Nephron (organoid): ENCODE results near the gene OTUD1.
A peak's percentile ranks its signal among the peaks of the same experiment; 100 is the strongest.
"Not testable (repeated sequence)": the region's sequence is repeated elsewhere in the genome, so short reads cannot be mapped to it uniquely, and the experiment has no call there.

Experiments
- H3K27ac Mint-ChIP-seq, 3 experiments: 2 replicates each; pipeline ENCODE4 v1.8.0; 2020; ENCODE audit warnings: mixed read lengths in 3 of 3, mild to moderate bottlenecking in 2 of 3, moderate library complexity in 1 of 3
- H3K27me3 Mint-ChIP-seq: 2 replicates; pipeline ENCODE4 v1.8.0; 2021; ENCODE audit warnings: low read depth, mild to moderate bottlenecking, moderate library complexity, mixed read lengths
- H3K36me3 Mint-ChIP-seq: 2 replicates; pipeline ENCODE4 v1.8.0; 2020; ENCODE audit warnings: low read depth, mixed read lengths
- H3K4me1 Mint-ChIP-seq: 2 replicates; pipeline ENCODE4 v1.8.0; 2020; ENCODE audit warnings: mixed read lengths
- H3K4me3 Mint-ChIP-seq, 3 experiments: 2 replicates each; pipeline ENCODE4 v1.8.0; 2020; ENCODE audit warnings: mild to moderate bottlenecking in 3 of 3, mixed read lengths in 3 of 3, moderate library complexity in 2 of 3
- H3K9me3 Mint-ChIP-seq: 2 replicates; pipeline ENCODE4 v1.8.0; 2020; ENCODE audit warnings: mixed read lengths
- CTCF ChIP-seq, 3 experiments: fragments of 200-600 bp; sonication (generic); IDR thresholded peaks; one replicate each; pipeline ENCODE4 v1.5.0; 2021; ENCODE audit warnings: antibody characterized with exemption in 3 of 3; ENCODE audit not compliant: unreplicated experiment in 3 of 3

The OTUD1 gene

GRCh38 chr10:23438547-23439451, at the start of gene OTUD1:
TSS of gene OTUD1 (plus strand) at chr10:23439075. CDS start at chr10:23439458, 383 bp downstream.
- H3K4me1 Mint-ChIP-seq = peaks cover 28% of the 10 kb centered on the region
- no peaks in the 10 kb centered on the region for H3K9me3 Mint-ChIP-seq
- H3K27ac Mint-ChIP-seq = peak within 1 kb of the TSS; percentile 77 to 91 (median 85)
- H3K27me3 Mint-ChIP-seq = no peaks in the 10 kb centered on the region
- peak in 1 of 3 experiments; percentile 25 for TF ChIP-seq CTCF (IDR thresholded peaks at IDR 0.05; ENCODE audit: unreplicated experiment in 3 of 3)
- H3K36me3 Mint-ChIP-seq = peaks cover 9% of the 10 kb centered on the region
- peak within 1 kb of the TSS; percentile 87 to 88 (median 88) for H3K4me3 Mint-ChIP-seq

GRCh38 chr10:23390408-23390807, 48.5 kb upstream of the OTUD1 start:
- not testable (repeated sequence) for H3K9me3 Mint-ChIP-seq, H3K36me3 Mint-ChIP-seq, H3K4me3 Mint-ChIP-seq, H3K27me3 Mint-ChIP-seq, H3K4me1 Mint-ChIP-seq
- H3K27ac Mint-ChIP-seq = peak overlapping the region in 1 of 3 experiments; percentile 22

GRCh38 chr10:23390809-23391208, 48.1 kb upstream of the OTUD1 start:
- Mint-ChIP-seq H3K9me3 (no peaks in the 10 kb centered on the region), H3K4me1 (no peaks in the 10 kb centered on the region), H3K4me3 (no peak overlapping the region), H3K36me3 (no peaks in the 10 kb centered on the region), H3K27me3 (peaks cover 7% of the 10 kb centered on the region), H3K27ac (peak overlapping the region in 1 of 3 experiments; percentile 22)
- no peak for TF ChIP-seq CTCF (IDR thresholded peaks at IDR 0.05; ENCODE audit: unreplicated experiment in 3 of 3)

- TF ChIP-seq CTCF (IDR thresholded peaks at IDR 0.05; ENCODE audit: unreplicated experiment in 3 of 3) = no peak
- H3K4me1 Mint-ChIP-seq = no peaks in the 10 kb centered on the region
Measured at GRCh38 chr10:23391821-23392220, 47.1 kb upstream of the OTUD1 start.

GRCh38 chr10:23395017-23395416, 43.9 kb upstream of the OTUD1 start:
- no peak overlapping the region for H3K4me3 Mint-ChIP-seq
- H3K36me3 Mint-ChIP-seq = no peaks in the 10 kb centered on the region
- H3K4me1 Mint-ChIP-seq = peaks cover 5% of the 10 kb centered on the region
- H3K27me3 Mint-ChIP-seq = no peaks in the 10 kb centered on the region
- H3K27ac Mint-ChIP-seq = no peak overlapping the region
- H3K9me3 Mint-ChIP-seq = no peaks in the 10 kb centered on the region
- TF ChIP-seq CTCF (IDR thresholded peaks at IDR 0.05; ENCODE audit: unreplicated experiment in 3 of 3) = no peak

More at GRCh38 chr10:23391821-23392220, 47.1 kb upstream of the OTUD1 start:
- Mint-ChIP-seq H3K4me3 (no peak overlapping the region), H3K27ac (no peak overlapping the region), H3K9me3 (no peaks in the 10 kb centered on the region), H3K36me3 (no peaks in the 10 kb centered on the region), H3K27me3 (peaks cover 7% of the 10 kb centered on the region)

GRCh38 chr10:23396695-23397094, 42.2 kb upstream of the OTUD1 start:
- Mint-ChIP-seq H3K27ac (no peak overlapping the region), H3K9me3 (no peaks in the 10 kb centered on the region), H3K27me3 (no peaks in the 10 kb centered on the region), H3K36me3 (no peaks in the 10 kb centered on the region), H3K4me3 (no peak overlapping the region), H3K4me1 (peaks cover 13% of the 10 kb centered on the region)
- no peak for TF ChIP-seq CTCF (IDR thresholded peaks at IDR 0.05; ENCODE audit: unreplicated experiment in 3 of 3)
